Heart left ventricle (tissue), 13 donors: ENCODE measurements around the gene LTC4S.

ENCODE experiments used
- CTCF ChIP-seq, 12 donors: fragments of 200-600 bp; sonication (generic) in 4 of 12; IDR thresholded peaks; one replicate each; pipeline versions ENCODE4 v1.5.0 to v1.8.0; 2018 to 2022; ENCODE audit warnings: antibody characterized with exemption in 12 of 12, mild to moderate bottlenecking in 5 of 12
- POLR2A ChIP-seq, 2 donors: fragments of 450-650 bp; IDR thresholded peaks; one replicate each; pipeline ENCODE4 v1.6.1; 2017; ENCODE audit warnings: antibody characterized with exemption in 2 of 2, mild to moderate bottlenecking in 2 of 2, moderate library complexity in 2 of 2
- donor health status: ischemic (EF 13 %, LVEDD 7.1; RV severe dilation, severe dysfunction).
- donor health status: DM: no; HTN: yes; CAD: no.
- donor health status: DM: no; HTN: no; CAD: no.
- donor health status: ischemic (EF 25% LVEDD 6.9; RV normal size, moderate dysfunction).
- donor health status: ischemic (EF 25% LVEDD 5.7; RV mildly dilated, moderate dysfunction).
- donor health status: ischemic (EF 35%, LVEDD 5.7; RV mildly dilated, moderate dysfunction).
- donor health status: nonischemic (EF 11% LVEDD 7.7; RV severe dilation, severe dysfunction).
- donor health status: DM: yes; HTN: yes; CAD: no.
- donor health status: PGD.
- donor health status: ischemic (EF 29% LVEDD 5.4; RV normal size, mild dysfunction).
- donor health status: nonischemic (EF 23%, LVEDD 6.1; RV moderate dilation, normal function).

GRCh38 chr5:179836225-179837019 lies 42.6 kb downstream of the LTC4S start:
- TF ChIP-seq CTCF (IDR thresholded peaks at IDR 0.05) (no peak), POLR2A (IDR thresholded peaks at IDR 0.05) (no peak)
